B cell (primary cell): ENCODE measurements around the gene CDK19. TPM values are rescaled to one million over a fixed set of nuclear protein-coding genes. Genes with fewer than 3 reads are reported as not detected.

Experiments used
- ATAC-seq: fragments of 200-7000 bp; cut with Tn5 transposase; one replicate; pipeline ENCODE4 v1.10.0; 2021; ENCODE audit warnings: low read depth, mild to moderate bottlenecking, moderate number of reproducible peaks, moderate library complexity
- CTCF ChIA-PET: fragments of 350-600 bp; sonication (Branson Sonifier 250); formaldehyde crosslinking; loops from one replicate; lab custom pipeline; 2021; ENCODE audit warnings: antibody characterized with exemption, inconsistent platforms; lab: Charles Lee
- POLR2A ChIA-PET: fragments of 350-600 bp; sonication (Branson Sonifier 250); formaldehyde crosslinking; loops from one replicate; lab custom pipeline; 2021; ENCODE audit warnings: antibody characterized with exemption; lab: Charles Lee
- DNase-seq: peaks from one replicate; pipeline ENCODE4 v3.0.0; 2013
- H2AFZ ChIP-seq: 2 replicates; pipeline ENCODE4 v1.6.1; 2012; ENCODE audit warnings: mild to moderate bottlenecking, low read depth, low read length; ENCODE audit not compliant: insufficient read depth, poor library complexity, severe bottlenecking
- H3K27ac ChIP-seq, 2 donors: 1 replicate in 1 of 2; 2 replicates in 1 of 2; pipeline ENCODE4 v1.5.1; 2012 to 2013; ENCODE audit warnings: low read length in 2 of 2, mild to moderate bottlenecking in 2 of 2, moderate library complexity in 1 of 2
- H3K27me3 ChIP-seq, 4 experiments: fragments of 200-600 bp in 1 of 4; sonication (generic) in 1 of 4; replicated peaks in 1 of 4; 1 replicate in 2 of 4; 2 replicates in 2 of 4; pipeline versions ENCODE4 v1.6.1 to v1.7.0; 2013 to 2016; ENCODE audit warnings: low read length in 3 of 4, mild to moderate bottlenecking in 2 of 4, mixed read lengths in 1 of 4, moderate library complexity in 1 of 4; ENCODE audit not compliant: insufficient read depth in 4 of 4, control insufficient read depth in 3 of 4; ENCODE audit errors: control extremely low read depth in 1 of 4
- H3K36me3 ChIP-seq, 2 experiments: replicated peaks in 1 of 2; 1 replicate in 1 of 2; 2 replicates in 1 of 2; pipeline versions ENCODE4 v1.6.1 to v1.7.1; 2013; ENCODE audit warnings: low read length in 1 of 2; ENCODE audit not compliant: insufficient read depth in 2 of 2, control insufficient read depth in 1 of 2; ENCODE audit errors: control extremely low read depth in 1 of 2, extremely low read depth in 1 of 2
- H3K4me1 ChIP-seq, 2 donors: fragments of 200-600 bp in 1 of 2; sonication (generic) in 1 of 2; 1 replicate in 1 of 2; 2 replicates in 1 of 2; pipeline versions ENCODE4 v1.5.1 to v1.6.1; 2013 to 2017; ENCODE audit warnings: low read length in 2 of 2; ENCODE audit not compliant: control insufficient read depth in 2 of 2, insufficient read depth in 2 of 2
- H3K4me2 ChIP-seq: replicated peaks from 2 replicates; pipeline ENCODE3; 2012; ENCODE audit warnings: mild to moderate bottlenecking, low read depth, low read length; ENCODE audit not compliant: poor library complexity, severe bottlenecking
- H3K4me3 ChIP-seq, 5 experiments: fragments of 200-600 bp in 1 of 5; sonication (generic) in 1 of 5; 1 replicate in 3 of 5; 2 replicates in 2 of 5; pipeline versions ENCODE4 v1.5.1 to v1.7.0; 2011 to 2016; ENCODE audit warnings: low read length in 4 of 5, mild to moderate bottlenecking in 4 of 5, low read depth in 2 of 5, control low read depth in 1 of 5, moderate library complexity in 1 of 5; ENCODE audit not compliant: insufficient read depth in 1 of 5; ENCODE audit errors: control extremely low read depth in 1 of 5, extremely low read depth in 1 of 5
- H3K79me2 ChIP-seq: fragments of 200-600 bp; sonication (generic); one replicate; pipeline ENCODE4 v1.6.0; 2016; ENCODE audit warnings: low read length; ENCODE audit not compliant: control insufficient read depth, insufficient read depth
- H3K9ac ChIP-seq: fragments of 200-600 bp; sonication (generic); 2 replicates; pipeline ENCODE4 v1.6.1; 2017; ENCODE audit warnings: mild to moderate bottlenecking, low read length, moderate library complexity
- H3K9me3 ChIP-seq, 3 donors: one replicate each; pipeline versions ENCODE4 v1.6.1 to v1.7.1; 2013; ENCODE audit warnings: low read length in 2 of 3; ENCODE audit not compliant: control insufficient read depth in 2 of 3, insufficient read depth in 1 of 3; ENCODE audit errors: control extremely low read depth in 1 of 3
- H4K20me1 ChIP-seq: 2 replicates; pipeline ENCODE4 v1.6.0; 2012; ENCODE audit warnings: mild to moderate bottlenecking, low read length; ENCODE audit not compliant: insufficient read depth, control insufficient read depth, poor library complexity, severe bottlenecking
- H3K27ac Mint-ChIP-seq: one replicate; pipeline ENCODE4 v1.8.0; 2021; ENCODE audit warnings: mixed read lengths
- H3K27me3 Mint-ChIP-seq: one replicate; pipeline ENCODE4 v1.8.0; 2021; ENCODE audit warnings: mixed read lengths
- H3K4me1 Mint-ChIP-seq: one replicate; pipeline ENCODE4 v1.8.0; 2021; ENCODE audit warnings: mixed read lengths
- H3K4me3 Mint-ChIP-seq: one replicate; pipeline ENCODE4 v1.8.0; 2021; ENCODE audit warnings: mixed read lengths
- H3K9me3 Mint-ChIP-seq: one replicate; pipeline ENCODE4 v1.8.0; 2022; ENCODE audit warnings: mixed read lengths; ENCODE audit not compliant: insufficient read depth
- EZH2 ChIP-seq: IDR thresholded peaks from 2 replicates; pipeline ENCODE4 v1.6.1; 2012; ENCODE audit warnings: borderline replicate concordance, low read depth, mild to moderate bottlenecking, moderate library complexity, low read length; ENCODE audit not compliant: insufficient read depth, poor library complexity, severe bottlenecking
- WGBS: methylation state at CpG from one replicate; pipeline ENCODE4 v1.1.5; 2013; ENCODE audit warnings: missing lambda C conversion rate; ENCODE audit not compliant: insufficient coverage; 5-methylcytosine and 5-hydroxymethylcytosine counted together
- intact Hi-C: fragments of 100-400 bp; cut with micrococcal nuclease; formaldehyde crosslinking; loops from one replicate; pipeline ENCODE4 v1.10.0; 2022
- polyA plus RNA-seq: library from polyadenylated mRNA; depleted of rRNA; stranded (reverse); fragments of >200 nt; gene quantifications from 2 replicates; pipeline ENCODE4 v1.2.3, GENCODE V29; 2012
- total RNA-seq, 2 donors: library from RNA; stranded (reverse); fragments of 120-200 nt in 1 of 2; gene quantifications; 1 replicate in 1 of 2; 2 replicates in 1 of 2; pipeline versions ENCODE4 v1.2.3 to v1.2.4, GENCODE V29; 2013 to 2022
- TF ChIP-seq, protein P1 (sequence below): fragments of 200-600 bp; IDR thresholded peaks from one replicate; pipeline ENCODE4 v1.8.0; 2022; ENCODE audit warnings: antibody characterized with exemption, mild to moderate bottlenecking

CDK19 gene
- total and polyA plus RNA-seq, 2 donors (not counting 1 experiment from before 2014, with no cell fraction given) = 8.7 to 44.8 TPM

GRCh38 chr6:110661414-110661813 is 153.9 kb downstream of the CDK19 start:
- no peaks in the 10 kb centered on the region for H3K27me3 ChIP-seq
- no peaks in the 10 kb centered on the region for H3K9me3 Mint-ChIP-seq
- peaks cover 10% of the 10 kb centered on the region for H3K79me2 ChIP-seq
- H3K4me2 ChIP-seq = no peak overlapping the region
- H3K36me3 ChIP-seq = peaks cover 10 to 18% of the 10 kb centered on the region in 2 experiments
- H3K27me3 Mint-ChIP-seq = no peaks in the 10 kb centered on the region
- no peak overlapping the region for H3K27ac ChIP-seq
- no peak overlapping the region for H3K9ac ChIP-seq
- 100% methylated on average over 1 of the region's 2 CpGs for WGBS
- peaks cover 0 to 12% (median 9%) of the 10 kb centered on the region in 3 donors for H3K9me3 ChIP-seq
- H3K4me1 Mint-ChIP-seq = peaks cover 18% of the 10 kb centered on the region
- ATAC-seq (no peak), DNase-seq (no peak)
- intact Hi-C loops = no loop called here
- no peak overlapping the region for H3K4me3 ChIP-seq
- ChIA-PET POLR2A (no interaction called here), CTCF (interaction anchor here (1.3 kb wide), 1 partner anchor 21 kb away, joined by 4 read pairs; no protein-coding TSS in a partner anchor)
- no peaks in the 10 kb centered on the region for H4K20me1 ChIP-seq
- H3K4me3 Mint-ChIP-seq = no peak overlapping the region
- no peak overlapping the region for H2AFZ ChIP-seq
- H3K27ac Mint-ChIP-seq = no peak overlapping the region
- H3K4me1 ChIP-seq = peaks cover 17 to 21% of the 10 kb centered on the region in 2 donors
- TF ChIP-seq, protein P1, sequence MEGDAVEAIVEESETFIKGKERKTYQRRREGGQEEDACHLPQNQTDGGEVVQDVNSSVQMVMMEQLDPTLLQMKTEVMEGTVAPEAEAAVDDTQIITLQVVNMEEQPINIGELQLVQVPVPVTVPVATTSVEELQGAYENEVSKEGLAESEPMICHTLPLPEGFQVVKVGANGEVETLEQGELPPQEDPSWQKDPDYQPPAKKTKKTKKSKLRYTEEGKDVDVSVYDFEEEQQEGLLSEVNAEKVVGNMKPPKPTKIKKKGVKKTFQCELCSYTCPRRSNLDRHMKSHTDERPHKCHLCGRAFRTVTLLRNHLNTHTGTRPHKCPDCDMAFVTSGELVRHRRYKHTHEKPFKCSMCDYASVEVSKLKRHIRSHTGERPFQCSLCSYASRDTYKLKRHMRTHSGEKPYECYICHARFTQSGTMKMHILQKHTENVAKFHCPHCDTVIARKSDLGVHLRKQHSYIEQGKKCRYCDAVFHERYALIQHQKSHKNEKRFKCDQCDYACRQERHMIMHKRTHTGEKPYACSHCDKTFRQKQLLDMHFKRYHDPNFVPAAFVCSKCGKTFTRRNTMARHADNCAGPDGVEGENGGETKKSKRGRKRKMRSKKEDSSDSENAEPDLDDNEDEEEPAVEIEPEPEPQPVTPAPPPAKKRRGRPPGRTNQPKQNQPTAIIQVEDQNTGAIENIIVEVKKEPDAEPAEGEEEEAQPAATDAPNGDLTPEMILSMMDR = no peak
- no peak for TF ChIP-seq EZH2

- no peak overlapping the region for H3K27ac ChIP-seq
- peaks cover 10 to 12% of the 10 kb centered on the region in 2 donors for H3K4me1 ChIP-seq
- CTCF ChIA-PET = interaction anchor here (1.3 kb wide), 1 partner anchor 22 kb away, joined by 4 read pairs; no protein-coding TSS in a partner anchor
- H3K36me3 ChIP-seq = peaks cover 10 to 18% of the 10 kb centered on the region in 2 experiments
- H3K9me3 Mint-ChIP-seq = no peaks in the 10 kb centered on the region
- H3K27me3 ChIP-seq = no peaks in the 10 kb centered on the region
- no peak for DNase-seq
- no peaks in the 10 kb centered on the region for H3K27me3 Mint-ChIP-seq
- POLR2A ChIA-PET = no interaction called here
- peaks cover 10% of the 10 kb centered on the region for H3K79me2 ChIP-seq
- intact Hi-C loops = no loop called here
- H3K4me1 Mint-ChIP-seq = peaks cover 11% of the 10 kb centered on the region
- H3K9ac ChIP-seq = no peak overlapping the region
- no peak overlapping the region for H3K27ac Mint-ChIP-seq
- 95% methylated on average over 9 of the region's 9 CpGs for WGBS
- peaks cover 0 to 12% (median 9%) of the 10 kb centered on the region in 3 donors for H3K9me3 ChIP-seq
- ATAC-seq = no peak
- H3K4me3 ChIP-seq = no peak overlapping the region
- TF ChIP-seq, protein P1 = no peak
- TF ChIP-seq EZH2 = no peak
- H4K20me1 ChIP-seq = no peaks in the 10 kb centered on the region
- no peak overlapping the region for H2AFZ ChIP-seq
- no peak overlapping the region for H3K4me2 ChIP-seq
- H3K4me3 Mint-ChIP-seq = no peak overlapping the region
These were observed 155.1 kb downstream of the CDK19 start for GRCh38 chr6:110660066-110660655.
